ENCODE measurements around the gene FEM1B. TPM values are rescaled to one million over a fixed set of nuclear protein-coding genes. Genes with fewer than 3 reads are reported as not detected.

The FEM1B gene
- total RNA-seq, 2 experiments from 2014 or later, result 45.1 to 50.7 TPM

GRCh38 chr15:68276668-68277067 is 877 bp upstream of the FEM1B start:
- no peak for ATAC-seq
- H3K27ac Mint-ChIP-seq, result peak overlapping the region; percentile 98
- H3K9me3 Mint-ChIP-seq (ENCODE audit: insufficient read depth), result no peaks in the 10 kb centered on the region
- no peak for DNase-seq
- H3K27me3 Mint-ChIP-seq (ENCODE audit: low read depth), result peaks cover 2% of the 10 kb centered on the region
- H3K4me3 Mint-ChIP-seq, result peak overlapping the region; percentile 88
- peaks cover 20% of the 10 kb centered on the region for H3K36me3 Mint-ChIP-seq (ENCODE audit: low read depth)
- ChIA-PET POLR2A (interaction anchor here (0.8 to 3.1 kb wide), 16 partner anchors 8 to 135 kb away, joined by 3 to 32 read pairs (median 8); partner anchors contain the start of gene CLN6), CTCF (interaction anchor here (1.0 to 6.2 kb wide), 7 partner anchors 12 to 274 kb away, joined by 3 to 37 read pairs (median 4); no protein-coding TSS in a partner anchor)
- H3K4me1 Mint-ChIP-seq (ENCODE audit: low read depth), result peaks cover 34% of the 10 kb centered on the region

GRCh38 chr15:68277131-68277602 is 378 bp upstream of the FEM1B start:
- Mint-ChIP-seq H3K36me3 (ENCODE audit: low read depth) (peaks cover 24% of the 10 kb centered on the region), H3K4me1 (ENCODE audit: low read depth) (peaks cover 39% of the 10 kb centered on the region), H3K27ac (peak overlapping the region; percentile 98), H3K27me3 (ENCODE audit: low read depth) (no peaks in the 10 kb centered on the region), H3K4me3 (peak overlapping the region; percentile 88), H3K9me3 (ENCODE audit: insufficient read depth) (no peaks in the 10 kb centered on the region)
- ChIA-PET CTCF (interaction anchor here (1.0 to 6.2 kb wide), 9 partner anchors 11 to 273 kb away, joined by 3 to 37 read pairs (median 4); no protein-coding TSS in a partner anchor), POLR2A (interaction anchor here (0.6 to 3.1 kb wide), 21 partner anchors 8 to 543 kb away, joined by 3 to 32 read pairs (median 6); partner anchors contain the start of genes ANP32A and CLN6)
- ATAC-seq (peak; percentile 8), DNase-seq (no peak)

- ATAC-seq, result no peak
- H3K27ac Mint-ChIP-seq, result peak overlapping the region; percentile 98
- no peaks in the 10 kb centered on the region for H3K27me3 Mint-ChIP-seq (ENCODE audit: low read depth)
- DNase-seq, result peak; percentile 81
- ChIA-PET CTCF (interaction anchor here (1.0 to 6.2 kb wide), 8 partner anchors 15 to 104 kb away, joined by 3 to 37 read pairs (median 4); no protein-coding TSS in a partner anchor), POLR2A (interaction anchor here (1.2 to 3.1 kb wide), 11 partner anchors 9 to 101 kb away, joined by 4 to 32 read pairs (median 8); partner anchors contain the start of gene CLN6)
- no peaks in the 10 kb centered on the region for H3K9me3 Mint-ChIP-seq (ENCODE audit: insufficient read depth)
- peaks cover 25% of the 10 kb centered on the region for H3K36me3 Mint-ChIP-seq (ENCODE audit: low read depth)
- peaks cover 39% of the 10 kb centered on the region for H3K4me1 Mint-ChIP-seq (ENCODE audit: low read depth)
- H3K4me3 Mint-ChIP-seq, result peak overlapping the region; percentile 88
These were observed 725 bp downstream of the FEM1B start for GRCh38 chr15:68278345-68278594.

- H3K36me3 Mint-ChIP-seq (ENCODE audit: low read depth), result peaks cover 25% of the 10 kb centered on the region
- ChIA-PET CTCF (interaction anchor here (1.0 to 6.2 kb wide), 6 partner anchors 11 to 104 kb away, joined by 3 to 37 read pairs (median 13); no protein-coding TSS in a partner anchor), POLR2A (interaction anchor here (1.7 to 3.1 kb wide), 3 partner anchors 20 to 26 kb away, joined by 8 to 28 read pairs (median 8); no protein-coding TSS in a partner anchor)
- H3K27me3 Mint-ChIP-seq (ENCODE audit: low read depth), result no peaks in the 10 kb centered on the region
- DNase-seq (no peak), ATAC-seq (no peak)
- H3K4me3 Mint-ChIP-seq, result peak overlapping the region; percentile 88
- H3K4me1 Mint-ChIP-seq (ENCODE audit: low read depth), result peaks cover 41% of the 10 kb centered on the region
- H3K27ac Mint-ChIP-seq, result peak overlapping the region; percentile 98
- H3K9me3 Mint-ChIP-seq (ENCODE audit: insufficient read depth), result no peaks in the 10 kb centered on the region
These were observed 1.3 kb downstream of the FEM1B start for GRCh38 chr15:68278595-68279405.

GRCh38 chr15:68279779-68280753 is 2.5 kb downstream of the FEM1B start:
- Mint-ChIP-seq H3K36me3 (ENCODE audit: low read depth) (peaks cover 32% of the 10 kb centered on the region), H3K4me3 (peak overlapping the region; percentile 88), H3K9me3 (ENCODE audit: insufficient read depth) (no peaks in the 10 kb centered on the region), H3K27me3 (ENCODE audit: low read depth) (no peaks in the 10 kb centered on the region), H3K4me1 (ENCODE audit: low read depth) (peaks cover 47% of the 10 kb centered on the region), H3K27ac (peak overlapping the region; percentile 28)
- no peak for DNase-seq
- ChIA-PET POLR2A (interaction anchor here (0.8 to 1.1 kb wide), 2 partner anchors 9 to 21 kb away, joined by 3 to 4 read pairs; no protein-coding TSS in a partner anchor), CTCF (interaction anchor here (1.0 to 6.2 kb wide), 10 partner anchors 10 to 270 kb away, joined by 3 to 37 read pairs (median 11); no protein-coding TSS in a partner anchor)
- ATAC-seq, result no peak

- CTCF ChIA-PET, result interaction anchor here (1.0 to 6.2 kb wide), 8 partner anchors 9 to 269 kb away, joined by 3 to 37 read pairs (median 8); no protein-coding TSS in a partner anchor
- Mint-ChIP-seq H3K36me3 (ENCODE audit: low read depth) (peaks cover 40% of the 10 kb centered on the region), H3K4me1 (ENCODE audit: low read depth) (peaks cover 55% of the 10 kb centered on the region), H3K9me3 (ENCODE audit: insufficient read depth) (no peaks in the 10 kb centered on the region), H3K27ac (no peak overlapping the region), H3K4me3 (peak overlapping the region; percentile 88), H3K27me3 (ENCODE audit: low read depth) (no peaks in the 10 kb centered on the region)
- POLR2A ChIA-PET, result interaction anchor here (0.8 to 1.1 kb wide), 2 partner anchors 8 to 22 kb away, joined by 3 to 4 read pairs; no protein-coding TSS in a partner anchor
- no peak for DNase-seq
- ATAC-seq, result no peak
These were observed 3.5 kb downstream of the FEM1B start for GRCh38 chr15:68281008-68281407.

GRCh38 chr15:68283401-68283800 is 5.9 kb downstream of the FEM1B start:
- no peak overlapping the region for H3K4me3 Mint-ChIP-seq
- CTCF ChIA-PET, result interaction anchor here (2.0 to 3.6 kb wide), 3 partner anchors 9 to 31 kb away, joined by 4 to 35 read pairs (median 7); no protein-coding TSS in a partner anchor
- H3K4me1 Mint-ChIP-seq (ENCODE audit: low read depth), result peaks cover 59% of the 10 kb centered on the region
- H3K27ac Mint-ChIP-seq, result no peak overlapping the region
- H3K9me3 Mint-ChIP-seq (ENCODE audit: insufficient read depth), result no peaks in the 10 kb centered on the region
- ATAC-seq (no peak), DNase-seq (no peak)
- H3K36me3 Mint-ChIP-seq (ENCODE audit: low read depth), result peaks cover 48% of the 10 kb centered on the region
- POLR2A ChIA-PET, result no interaction called here
- H3K27me3 Mint-ChIP-seq (ENCODE audit: low read depth), result no peaks in the 10 kb centered on the region

GRCh38 chr15:68284616-68285258 is 7.2 kb downstream of the FEM1B start:
- DNase-seq, result no peak
- no peak overlapping the region for H3K27ac Mint-ChIP-seq
- ChIA-PET CTCF (no interaction called here), POLR2A (no interaction called here)
- no peak for ATAC-seq
- no peak overlapping the region for H3K4me3 Mint-ChIP-seq
- peaks cover 43% of the 10 kb centered on the region for H3K36me3 Mint-ChIP-seq (ENCODE audit: low read depth)
- no peaks in the 10 kb centered on the region for H3K27me3 Mint-ChIP-seq (ENCODE audit: low read depth)
- no peaks in the 10 kb centered on the region for H3K9me3 Mint-ChIP-seq (ENCODE audit: insufficient read depth)
- peaks cover 62% of the 10 kb centered on the region for H3K4me1 Mint-ChIP-seq (ENCODE audit: low read depth)

GRCh38 chr15:68285259-68285980 is 7.9 kb downstream of the FEM1B start:
- H3K9me3 Mint-ChIP-seq (ENCODE audit: insufficient read depth), result no peaks in the 10 kb centered on the region

GRCh38 chr15:68286256-68286655 is 8.7 kb downstream of the FEM1B start:
- H3K36me3 Mint-ChIP-seq (ENCODE audit: low read depth), result peaks cover 48% of the 10 kb centered on the region
- no peaks in the 10 kb centered on the region for H3K9me3 Mint-ChIP-seq (ENCODE audit: insufficient read depth)
- no peak overlapping the region for H3K4me3 Mint-ChIP-seq
- H3K4me1 Mint-ChIP-seq (ENCODE audit: low read depth), result peaks cover 53% of the 10 kb centered on the region
- H3K27me3 Mint-ChIP-seq (ENCODE audit: low read depth), result no peaks in the 10 kb centered on the region
- DNase-seq, result no peak
- POLR2A ChIA-PET, result no interaction called here
- CTCF ChIA-PET, result no interaction called here
- H3K27ac Mint-ChIP-seq, result no peak overlapping the region
- ATAC-seq, result no peak

More at GRCh38 chr15:68285259-68285980, 7.9 kb downstream of the FEM1B start:
- ChIA-PET POLR2A (no interaction called here), CTCF (no interaction called here)
- Mint-ChIP-seq H3K4me1 (ENCODE audit: low read depth) (peaks cover 56% of the 10 kb centered on the region), H3K27ac (no peak overlapping the region), H3K27me3 (ENCODE audit: low read depth) (no peaks in the 10 kb centered on the region), H3K36me3 (ENCODE audit: low read depth) (peaks cover 43% of the 10 kb centered on the region), H3K4me3 (no peak overlapping the region)
- ATAC-seq (no peak), DNase-seq (no peak)
